Calu3 (cell line): ENCODE results near the gene FHL3. TPM values are rescaled to one million over a fixed set of nuclear protein-coding genes. Genes with fewer than 3 reads are reported as not detected.

Source experiments
- BruUV-seq: library from RNA; stranded (reverse); fragments of 400-500 nt; replicated peaks from 2 replicates; lab custom pipeline; 2021; lab: Mats Ljungman, UMichigan
- CTCF ChIA-PET: fragments of 300-600 bp; sonication (Branson Sonifier 250); formaldehyde crosslinking; loops from one replicate; lab custom pipeline; 2022; ENCODE audit warnings: antibody characterized with exemption; lab: Charles Lee
- DNase-seq: peaks from one replicate; pipeline ENCODE4 v3.0.0; 2022
- H3K27ac Mint-ChIP-seq: one replicate; pipeline ENCODE4 v1.8.0; 2022; ENCODE audit warnings: mixed read lengths; ENCODE audit not compliant: unreplicated experiment
- H3K27me3 Mint-ChIP-seq: one replicate; pipeline ENCODE4 v1.8.0; 2022; ENCODE audit warnings: mixed read lengths; ENCODE audit not compliant: unreplicated experiment
- H3K36me3 Mint-ChIP-seq: one replicate; pipeline ENCODE4 v1.8.0; 2022; ENCODE audit warnings: mild to moderate bottlenecking, moderate library complexity, mixed read lengths; ENCODE audit not compliant: insufficient read depth, unreplicated experiment
- H3K4me1 Mint-ChIP-seq: one replicate; pipeline ENCODE4 v1.8.0; 2022; ENCODE audit warnings: mild to moderate bottlenecking, low read depth, mixed read lengths; ENCODE audit not compliant: unreplicated experiment
- H3K4me3 Mint-ChIP-seq: one replicate; pipeline ENCODE4 v1.8.0; 2022; ENCODE audit warnings: mild to moderate bottlenecking, low read depth, moderate library complexity, mixed read lengths; ENCODE audit not compliant: unreplicated experiment
- H3K9me3 Mint-ChIP-seq: one replicate; pipeline ENCODE4 v1.8.0; 2022; ENCODE audit warnings: low read depth, mixed read lengths; ENCODE audit not compliant: unreplicated experiment
- intact Hi-C: fragments of 100-400 bp; cut with micrococcal nuclease; formaldehyde crosslinking; loops from one replicate; pipeline ENCODE4 v1.10.0; 2022; ENCODE audit not compliant: unreplicated experiment
- total RNA-seq: library from RNA; stranded (reverse); gene quantifications from 2 replicates; pipeline ENCODE4 v1.2.3, GENCODE V29; 2022
- TF ChIP-seq, protein P1 (sequence below): fragments of 200-600 bp; IDR thresholded peaks from one replicate; pipeline ENCODE4 v1.8.0; 2022; ENCODE audit warnings: antibody characterized with exemption; ENCODE audit not compliant: unreplicated experiment

The FHL3 gene
- total RNA-seq, 1 experiment from 2014 or later = 20.4 TPM

DNA sequence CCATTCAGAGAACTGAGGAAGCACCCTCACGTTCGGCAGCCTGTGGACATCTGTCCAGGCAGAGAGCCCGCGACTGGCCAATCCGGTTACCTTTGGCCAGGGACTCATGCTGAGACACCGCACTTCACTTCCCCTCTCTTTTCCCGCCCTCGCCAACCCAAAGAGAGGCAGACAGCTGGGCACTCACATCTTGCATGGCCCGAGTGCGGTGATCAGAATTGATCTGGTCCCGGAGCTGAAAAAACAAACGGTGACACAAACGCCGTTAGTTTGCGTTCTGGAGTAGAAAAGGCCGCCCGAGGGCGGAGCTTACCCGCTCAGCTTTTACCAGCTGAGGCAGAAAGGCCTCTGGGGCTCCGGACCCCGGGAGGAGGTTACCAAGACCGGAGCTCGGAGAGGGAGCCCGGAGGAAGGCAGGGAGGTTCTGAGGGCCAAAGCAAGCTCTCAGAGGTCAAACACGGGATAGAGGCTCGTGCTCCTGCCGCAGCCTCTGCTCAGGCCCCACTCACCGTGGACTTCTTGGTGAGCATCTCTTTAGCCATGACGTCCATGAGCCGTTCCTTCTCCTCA is 15.9 kb downstream of the FHL3 start:
- Mint-ChIP-seq H3K9me3 (no peaks in the 10 kb centered on the region), H3K27ac (peak overlapping the region; percentile 65), H3K4me3 (peak overlapping the region; percentile 76), H3K36me3 (peaks cover 46% of the 10 kb centered on the region), H3K4me1 (peaks cover 16% of the 10 kb centered on the region), H3K27me3 (no peaks in the 10 kb centered on the region)
- CTCF ChIA-PET = interaction anchor here (0.6 to 1.0 kb wide), 4 partner anchors 11 to 1555 kb away, joined by 3 to 5 read pairs (median 4); no protein-coding TSS in a partner anchor
- TSS peak; percentile 51 for BruUV-seq
- TF ChIP-seq, protein P1, sequence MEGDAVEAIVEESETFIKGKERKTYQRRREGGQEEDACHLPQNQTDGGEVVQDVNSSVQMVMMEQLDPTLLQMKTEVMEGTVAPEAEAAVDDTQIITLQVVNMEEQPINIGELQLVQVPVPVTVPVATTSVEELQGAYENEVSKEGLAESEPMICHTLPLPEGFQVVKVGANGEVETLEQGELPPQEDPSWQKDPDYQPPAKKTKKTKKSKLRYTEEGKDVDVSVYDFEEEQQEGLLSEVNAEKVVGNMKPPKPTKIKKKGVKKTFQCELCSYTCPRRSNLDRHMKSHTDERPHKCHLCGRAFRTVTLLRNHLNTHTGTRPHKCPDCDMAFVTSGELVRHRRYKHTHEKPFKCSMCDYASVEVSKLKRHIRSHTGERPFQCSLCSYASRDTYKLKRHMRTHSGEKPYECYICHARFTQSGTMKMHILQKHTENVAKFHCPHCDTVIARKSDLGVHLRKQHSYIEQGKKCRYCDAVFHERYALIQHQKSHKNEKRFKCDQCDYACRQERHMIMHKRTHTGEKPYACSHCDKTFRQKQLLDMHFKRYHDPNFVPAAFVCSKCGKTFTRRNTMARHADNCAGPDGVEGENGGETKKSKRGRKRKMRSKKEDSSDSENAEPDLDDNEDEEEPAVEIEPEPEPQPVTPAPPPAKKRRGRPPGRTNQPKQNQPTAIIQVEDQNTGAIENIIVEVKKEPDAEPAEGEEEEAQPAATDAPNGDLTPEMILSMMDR = no peak
- intact Hi-C loops = no loop called here
- DNase-seq = peak; percentile 41

DNA sequence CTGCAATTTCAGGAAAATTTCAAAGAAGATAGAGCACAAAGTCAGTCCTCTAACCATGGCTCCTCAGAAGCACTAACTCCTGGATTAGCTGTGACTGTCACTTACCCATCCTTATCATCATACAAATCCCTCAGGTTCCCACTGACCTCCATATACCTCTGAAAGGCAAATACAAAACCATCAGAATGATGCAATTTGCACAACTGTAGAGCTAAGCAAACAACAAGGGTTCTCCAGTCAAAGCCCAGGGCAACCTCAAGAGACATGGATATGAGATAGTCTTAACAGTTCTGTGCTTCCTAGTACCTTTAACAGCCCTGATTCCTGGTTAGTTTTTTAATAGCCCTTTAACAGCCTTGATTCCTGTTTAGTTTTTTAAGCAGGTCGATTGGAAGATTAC is 17.6 kb downstream of the FHL3 start:
- no peak overlapping the region for H3K4me3 Mint-ChIP-seq

DNA sequence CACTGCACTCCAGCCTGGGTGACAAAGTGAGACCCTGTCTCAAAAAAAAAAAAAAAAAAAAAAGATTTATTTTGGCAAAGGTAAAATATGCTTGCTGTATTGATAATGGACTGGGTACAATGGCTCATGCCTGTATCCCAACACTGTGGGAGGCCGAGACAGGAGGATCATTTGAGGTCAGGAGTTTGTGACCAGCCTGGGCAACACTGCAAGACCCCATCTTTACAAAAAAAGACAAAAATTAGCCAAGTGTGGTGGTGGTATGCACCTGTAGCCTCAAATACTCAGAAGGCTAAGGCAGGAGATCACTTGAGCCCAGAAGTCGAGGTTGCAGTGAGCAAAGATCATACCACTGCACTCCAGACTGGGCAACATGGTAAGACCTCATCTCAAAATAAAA is 21.8 kb downstream of the FHL3 start:
- no peak overlapping the region for H3K27ac Mint-ChIP-seq
- no peak overlapping the region for H3K4me3 Mint-ChIP-seq
- BruUV-seq = no TSS peak
- H3K36me3 Mint-ChIP-seq = peaks cover 71% of the 10 kb centered on the region
- no peak for DNase-seq
- CTCF ChIA-PET = no interaction called here
- no peaks in the 10 kb centered on the region for H3K9me3 Mint-ChIP-seq
- TF ChIP-seq, protein P1 = no peak
- H3K27me3 Mint-ChIP-seq = no peaks in the 10 kb centered on the region
- intact Hi-C loops = no loop called here
- H3K4me1 Mint-ChIP-seq = peaks cover 9% of the 10 kb centered on the region

More for the DNA sequence above, 17.6 kb downstream of the FHL3 start:
- no TSS peak for BruUV-seq
- CTCF ChIA-PET = no interaction called here
- TF ChIP-seq, protein P1 = no peak
- no peak for DNase-seq
- intact Hi-C loops = no loop called here
- Mint-ChIP-seq H3K27ac (no peak overlapping the region), H3K4me1 (peaks cover 16% of the 10 kb centered on the region), H3K9me3 (no peaks in the 10 kb centered on the region), H3K27me3 (no peaks in the 10 kb centered on the region), H3K36me3 (peaks cover 59% of the 10 kb centered on the region)

GRCh38 chr1:37978541-37978940 is 26.8 kb downstream of the FHL3 start:
- DNase-seq = no peak
- peaks cover 66% of the 10 kb centered on the region for H3K36me3 Mint-ChIP-seq
- no peak overlapping the region for H3K27ac Mint-ChIP-seq
- no peaks in the 10 kb centered on the region for H3K9me3 Mint-ChIP-seq
- TF ChIP-seq, protein P1 = no peak
- H3K4me1 Mint-ChIP-seq = no peaks in the 10 kb centered on the region
- no peak overlapping the region for H3K4me3 Mint-ChIP-seq
- BruUV-seq = no TSS peak
- intact Hi-C loops = no loop called here
- no peaks in the 10 kb centered on the region for H3K27me3 Mint-ChIP-seq
- CTCF ChIA-PET = no interaction called here
